GM18502 (cell line): ENCODE measurements around the gene NDEL1.

Source experiments
- ATAC-seq: cut with Tn5 transposase; IDR thresholded peaks from one replicate; pipeline ENCODE4 v1.9.1; 2021; ENCODE audit warnings: mild to moderate bottlenecking; ENCODE audit not compliant: unreplicated experiment, poor library complexity

Gene NDEL1

DNA sequence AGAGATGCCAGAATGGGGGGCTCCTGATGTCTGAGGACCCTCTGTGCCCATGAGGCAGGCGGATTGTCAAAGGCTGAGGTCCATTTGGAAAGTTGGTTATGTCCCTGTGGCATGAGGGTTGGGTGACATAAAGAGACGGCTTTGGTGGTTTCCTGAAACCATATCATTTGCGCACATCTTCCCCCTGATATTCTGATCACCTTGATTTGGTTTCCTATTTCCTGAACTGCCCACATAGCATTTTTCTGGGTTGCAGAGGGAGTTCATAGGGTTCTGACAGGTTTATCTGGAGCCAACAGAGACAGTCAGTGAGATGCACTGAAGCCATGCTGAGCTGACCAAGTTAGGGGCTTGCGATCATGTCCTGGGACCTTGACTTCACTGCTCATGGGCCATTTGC lies 22.4 kb upstream of the NDEL1 start:
- no peak for ATAC-seq

DNA sequence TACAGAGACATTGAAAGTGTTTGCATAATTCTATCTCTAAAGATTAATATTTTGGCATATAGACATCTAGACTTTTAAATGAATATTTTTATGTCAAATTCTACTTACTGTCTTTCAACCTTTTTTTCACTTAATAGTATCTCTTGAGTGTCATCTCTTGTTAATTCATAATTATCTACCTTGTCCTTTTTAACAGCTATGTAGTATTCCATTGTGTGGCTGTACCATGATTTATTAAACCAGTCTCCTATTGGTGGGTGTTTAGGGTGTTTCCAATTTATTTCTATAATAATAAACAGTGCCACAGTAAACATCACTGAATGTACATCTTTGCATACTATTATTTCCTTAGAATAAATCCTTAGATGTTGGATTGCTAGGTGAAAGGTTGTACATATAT lies 21.7 kb upstream of the NDEL1 start:
- ATAC-seq = no peak

DNA sequence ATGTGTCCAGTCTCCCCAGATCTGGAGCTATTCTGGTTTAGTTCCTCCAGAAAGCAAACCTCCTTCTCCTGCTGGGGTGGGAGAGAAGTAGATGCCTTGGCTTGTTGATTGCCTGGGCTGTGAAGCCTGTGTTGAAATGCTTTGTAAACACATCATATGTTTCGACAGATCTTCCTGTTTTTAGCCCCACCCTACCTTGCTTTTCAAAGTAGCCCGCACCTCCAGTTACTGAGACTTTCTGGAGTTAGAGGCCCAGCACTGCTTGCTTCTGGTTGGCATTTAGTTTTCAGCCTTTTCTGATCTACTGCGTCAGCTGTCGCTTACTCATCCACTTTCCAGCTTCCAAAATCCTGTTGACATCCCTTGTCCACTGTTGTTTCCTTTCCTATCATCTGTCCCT lies 17.9 kb upstream of the NDEL1 start:
- no peak for ATAC-seq

DNA sequence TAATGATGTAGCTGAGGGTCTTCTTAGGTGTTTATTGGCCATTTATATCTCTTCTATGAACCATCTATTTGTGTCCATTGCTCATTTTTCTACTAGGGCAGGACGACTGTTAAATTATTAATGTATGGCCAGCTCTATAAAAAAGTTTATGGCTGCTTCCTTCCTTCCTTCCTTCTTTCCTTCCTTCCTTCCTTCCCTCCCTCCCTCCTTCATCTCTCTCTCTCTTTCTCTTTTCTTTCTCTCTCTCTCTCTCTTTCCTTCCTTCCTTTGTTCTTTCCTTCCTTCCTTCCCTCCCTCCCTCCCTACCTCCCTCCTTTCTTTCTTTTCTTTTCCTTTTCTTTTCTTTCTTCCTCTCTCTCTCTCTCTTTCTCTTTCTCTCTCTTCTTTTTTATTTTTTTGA lies 17.2 kb upstream of the NDEL1 start:
- no peak for ATAC-seq

DNA sequence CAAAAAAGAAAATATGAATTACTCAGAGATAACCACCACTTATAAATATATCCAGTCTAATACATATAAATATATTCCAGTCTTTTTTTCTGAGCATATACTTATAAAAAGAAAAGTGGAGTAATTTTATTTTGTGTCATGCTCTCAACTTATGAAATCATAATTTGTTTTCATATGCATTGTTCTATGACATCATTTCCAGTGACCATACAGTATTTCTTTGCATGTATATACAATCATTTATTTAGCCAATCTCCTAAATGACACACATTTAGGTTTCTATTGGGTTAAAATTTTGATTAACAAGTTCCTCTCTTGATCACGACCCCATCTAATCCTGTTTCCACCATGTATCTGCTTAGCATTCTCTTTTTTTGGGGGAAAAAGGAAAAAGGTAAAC lies 16.4 kb upstream of the NDEL1 start:
- no peak for ATAC-seq

DNA sequence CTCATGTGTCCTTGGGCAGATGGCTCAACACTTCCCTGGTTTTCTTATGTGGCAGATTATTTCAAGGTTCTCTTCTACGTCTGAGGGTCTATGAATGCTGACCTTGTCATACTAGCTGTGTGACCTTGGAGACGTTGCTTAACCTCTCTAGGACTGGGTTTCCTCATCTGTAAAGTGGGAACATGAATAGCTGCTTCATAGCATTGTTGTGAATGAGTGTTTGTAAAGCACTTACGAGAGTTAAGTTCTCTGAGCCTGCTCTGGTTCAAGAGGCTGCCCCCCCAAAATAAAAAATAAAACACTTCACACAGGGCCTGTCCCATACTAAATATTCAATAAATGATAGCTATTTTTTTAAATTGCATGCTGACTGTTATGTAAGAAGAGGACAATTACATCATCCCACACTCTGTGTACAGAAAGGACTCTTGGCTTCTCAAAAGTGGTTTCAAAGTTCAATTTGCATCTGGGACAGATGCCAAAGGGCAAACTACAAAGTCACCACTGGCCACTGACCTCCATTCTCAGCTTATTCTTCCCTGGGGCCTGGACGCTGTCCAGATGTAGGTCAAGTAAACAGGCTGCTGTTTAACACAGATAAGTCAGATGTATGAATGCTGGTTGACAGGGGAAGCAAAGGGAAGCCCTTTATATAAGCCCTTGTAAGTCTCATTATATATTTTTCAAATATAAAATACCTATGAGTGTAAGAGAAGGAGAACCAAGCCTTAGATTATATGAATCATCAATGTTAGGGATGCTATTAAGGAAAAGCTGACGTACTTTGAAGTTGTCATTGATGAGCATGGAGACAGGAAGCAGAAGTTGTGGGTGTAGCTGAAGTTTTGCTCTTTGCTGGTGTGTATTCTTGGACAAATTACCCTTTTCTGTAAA lies 15.4 kb upstream of the NDEL1 start:
- ATAC-seq = no peak

DNA sequence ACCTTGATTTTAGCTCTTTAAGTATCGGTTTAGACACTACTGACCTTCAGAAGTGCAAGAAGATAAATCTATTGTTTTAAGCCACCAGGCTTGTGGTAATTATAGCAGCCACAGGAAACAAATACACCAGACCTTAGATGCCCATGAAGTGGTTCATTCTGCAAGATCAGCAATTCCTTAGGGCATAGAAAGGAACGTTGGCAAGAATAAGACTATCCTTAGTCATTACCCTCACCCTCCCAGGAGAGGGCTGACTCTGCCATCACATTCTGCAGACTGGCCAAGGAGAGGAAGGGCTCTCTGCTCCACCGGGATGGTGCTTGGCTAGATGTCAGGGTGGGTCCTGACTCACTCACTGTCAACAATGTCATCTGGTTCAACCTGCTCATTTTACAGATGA lies 14.1 kb upstream of the NDEL1 start:
- no peak for ATAC-seq

DNA sequence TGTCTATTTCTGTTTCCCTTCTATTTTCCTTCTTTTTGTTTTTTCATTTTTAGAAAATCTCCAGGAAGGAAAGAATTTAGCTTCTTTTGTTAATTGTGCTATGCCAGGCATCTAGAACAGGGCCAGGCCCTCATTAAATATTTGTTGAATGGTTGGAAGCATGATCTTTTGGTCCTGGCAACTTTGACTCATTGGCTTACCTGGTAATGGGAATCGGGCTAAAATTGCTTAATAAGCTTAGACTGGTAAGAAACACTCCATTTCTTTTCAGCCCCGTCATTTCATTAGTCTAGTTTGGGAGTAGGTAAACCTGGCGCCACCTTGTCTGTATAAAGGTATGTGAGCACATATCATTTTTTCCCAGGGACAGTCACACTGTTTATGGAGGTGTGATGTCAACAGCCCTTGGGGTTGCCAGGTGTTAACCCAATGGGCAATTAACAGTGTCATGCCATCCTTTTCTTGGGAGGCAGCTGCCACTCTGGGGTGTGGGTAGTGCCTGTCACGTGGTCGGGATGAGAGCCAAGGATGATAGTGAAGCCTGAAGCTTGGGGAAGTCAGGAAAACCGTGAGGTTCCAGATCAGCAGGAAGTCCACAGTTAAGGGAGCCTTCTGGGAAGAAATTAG lies 9.5 kb upstream of the NDEL1 start:
- ATAC-seq = no peak

DNA sequence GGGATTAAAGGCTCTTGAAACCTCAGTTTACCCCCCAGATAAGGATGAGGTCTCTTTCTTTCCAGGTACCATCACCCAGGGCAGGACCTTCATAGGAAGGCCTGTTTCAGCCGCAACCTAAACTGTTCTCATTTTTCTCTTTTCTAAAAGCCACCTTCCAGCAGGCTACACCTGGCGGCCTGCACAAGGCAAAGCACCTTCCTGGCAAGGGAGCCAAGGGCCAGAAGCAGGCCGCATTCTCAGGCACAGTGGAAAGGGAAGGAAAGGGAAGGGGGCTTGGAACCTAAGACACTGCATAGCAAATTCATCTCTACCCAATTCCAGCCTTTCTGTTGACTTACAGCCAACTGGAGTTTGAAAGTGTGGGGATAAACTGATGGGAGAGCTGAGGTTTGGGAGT lies 8.9 kb upstream of the NDEL1 start:
- ATAC-seq = no peak

DNA sequence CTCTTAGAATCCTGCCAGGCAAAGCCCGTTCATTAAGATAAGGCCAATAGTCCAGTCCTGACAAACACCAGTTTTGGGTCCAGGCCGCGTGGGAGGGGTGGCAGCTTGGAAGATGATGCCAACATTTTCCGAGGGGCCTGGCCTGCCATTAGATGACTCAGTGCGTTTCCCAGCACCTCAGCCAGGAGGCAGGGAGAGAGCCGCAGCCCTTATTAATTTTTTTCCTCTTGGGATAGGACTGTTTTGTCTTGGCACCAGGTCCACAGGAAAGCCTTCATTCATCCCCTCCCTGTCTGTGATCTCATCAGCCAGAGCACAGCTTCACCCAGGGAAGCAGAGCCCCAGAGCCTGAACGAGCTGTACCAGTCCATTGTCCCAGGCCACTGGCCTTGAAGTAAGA lies 4.7 kb upstream of the NDEL1 start:
- ATAC-seq = no peak

DNA sequence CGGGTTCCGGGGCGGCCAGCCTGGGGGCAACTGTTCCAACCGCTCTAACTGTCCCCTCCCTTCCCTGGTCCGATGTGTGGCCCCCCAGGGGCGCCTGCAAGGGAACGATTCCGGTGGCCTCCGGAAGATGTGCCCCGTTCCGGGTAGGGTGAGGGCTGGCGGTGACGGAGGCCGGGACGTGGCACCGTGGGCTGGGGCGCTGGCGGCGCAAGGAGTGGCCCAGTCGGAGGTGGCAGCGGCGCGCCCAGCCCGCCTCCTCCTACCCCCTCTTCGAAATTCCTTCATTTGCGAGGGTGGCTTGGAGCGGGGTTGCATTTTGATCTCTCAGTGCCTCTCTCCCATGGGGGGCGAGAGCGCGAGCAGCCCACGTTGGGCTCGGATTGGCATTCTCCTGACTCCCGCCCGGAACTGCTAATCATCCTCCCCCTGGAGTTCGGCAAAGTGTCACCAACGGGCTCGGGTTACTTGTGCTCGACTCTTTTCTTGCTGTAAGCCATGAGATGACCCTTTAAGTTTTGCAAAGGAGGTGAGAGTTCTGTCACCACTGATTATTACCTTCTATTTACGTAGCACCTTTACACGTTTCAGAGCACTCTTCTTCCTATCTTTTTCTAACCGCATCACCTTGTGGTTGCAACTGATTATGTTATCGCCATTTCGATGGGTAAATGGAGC lies 622 bp downstream of the NDEL1 start:
- peak; percentile 58 for ATAC-seq

DNA sequence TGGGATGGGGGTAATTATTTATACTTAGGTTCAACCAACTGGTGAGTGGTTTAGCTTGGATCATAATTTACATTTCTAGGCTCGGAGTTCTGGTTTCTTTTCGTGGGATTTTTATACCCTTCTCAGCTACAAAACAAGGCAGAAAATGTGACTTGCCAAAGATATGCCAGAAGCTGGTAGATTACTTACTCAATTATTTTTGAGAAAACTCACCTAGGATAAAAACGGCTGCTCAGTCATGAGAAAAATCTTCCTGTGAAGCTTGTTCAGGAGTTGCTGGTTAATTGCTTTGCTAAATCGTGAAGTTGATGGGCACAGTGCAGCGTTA lies 1.1 kb downstream of the NDEL1 start:
- ATAC-seq = no peak

DNA sequence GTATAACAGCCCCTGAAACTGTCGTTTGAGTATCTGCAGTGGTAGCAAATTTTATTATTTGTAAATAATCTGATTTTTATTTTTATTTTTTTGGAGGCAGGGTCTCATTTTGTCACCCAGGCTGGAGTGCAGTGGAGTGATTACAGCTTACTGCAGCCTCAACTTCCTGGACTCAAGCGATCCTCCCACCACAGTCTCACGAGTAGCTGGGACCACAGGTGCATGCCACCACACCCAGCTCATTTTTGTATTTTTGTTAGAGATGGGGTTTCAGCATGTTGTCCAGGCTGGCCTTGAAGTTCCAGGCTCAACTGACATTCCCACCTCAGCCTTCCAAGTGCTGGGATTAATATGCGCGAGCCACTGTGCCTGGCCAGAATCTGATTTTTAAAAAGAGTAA lies 2.8 kb downstream of the NDEL1 start:
- no peak for ATAC-seq

DNA sequence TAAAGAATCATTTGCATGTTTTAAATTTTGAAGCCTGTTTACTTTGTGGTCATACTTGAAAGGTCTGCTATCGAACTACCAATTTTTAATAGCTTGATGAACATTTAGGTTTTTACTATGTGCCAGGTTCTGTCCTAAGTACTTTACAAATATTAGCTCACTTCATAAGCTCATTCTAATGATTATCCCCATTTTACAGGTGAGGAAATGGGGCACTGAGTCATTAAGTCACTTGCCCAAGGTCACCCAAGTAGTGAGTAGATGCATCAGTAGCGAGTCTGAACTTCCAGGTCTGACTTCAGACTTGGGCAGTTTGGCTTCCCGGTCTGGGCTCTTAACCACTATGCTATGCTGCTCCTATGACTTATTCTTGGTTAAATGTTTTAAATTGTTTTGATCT lies 4.0 kb downstream of the NDEL1 start:
- no peak for ATAC-seq

DNA sequence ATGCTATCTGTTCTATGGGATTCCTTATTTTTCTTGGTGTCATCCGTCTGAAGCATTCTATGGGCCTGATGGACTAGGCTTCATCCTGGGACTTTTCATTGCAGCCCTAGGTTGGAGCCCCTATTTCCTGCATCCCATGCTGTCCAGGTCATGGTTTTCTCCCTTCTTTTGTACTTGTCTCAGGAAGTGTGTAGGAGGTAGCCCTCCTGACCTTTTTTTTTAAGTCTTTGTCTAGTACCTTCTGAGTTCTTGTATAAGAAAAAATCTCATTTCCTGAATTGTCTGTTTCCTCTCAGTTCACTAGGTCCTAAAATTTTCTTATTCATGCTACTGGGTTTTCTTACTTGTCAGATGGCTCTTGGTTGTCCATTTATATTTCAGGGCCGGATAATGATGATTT lies 6.0 kb downstream of the NDEL1 start:
- no peak for ATAC-seq

DNA sequence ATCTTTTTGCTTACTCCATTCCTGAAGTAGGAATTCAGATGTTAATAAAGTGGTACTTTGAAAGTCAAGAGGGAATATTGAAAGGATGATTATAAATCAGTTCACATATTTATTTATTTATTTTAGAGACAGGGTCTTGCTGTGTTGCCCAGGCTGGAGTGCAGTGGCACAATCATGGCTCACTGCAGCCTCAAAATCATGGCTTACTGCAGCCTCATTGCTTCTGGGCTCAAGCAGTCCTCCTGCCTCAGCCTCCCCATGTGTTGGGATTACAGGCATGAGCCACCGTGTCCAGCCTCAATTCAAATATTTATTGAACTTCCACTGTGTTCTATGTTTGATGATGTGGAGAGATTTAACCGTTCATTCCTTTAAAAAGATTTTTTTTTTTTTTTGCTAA lies 6.6 kb downstream of the NDEL1 start:
- ATAC-seq = no peak

DNA sequence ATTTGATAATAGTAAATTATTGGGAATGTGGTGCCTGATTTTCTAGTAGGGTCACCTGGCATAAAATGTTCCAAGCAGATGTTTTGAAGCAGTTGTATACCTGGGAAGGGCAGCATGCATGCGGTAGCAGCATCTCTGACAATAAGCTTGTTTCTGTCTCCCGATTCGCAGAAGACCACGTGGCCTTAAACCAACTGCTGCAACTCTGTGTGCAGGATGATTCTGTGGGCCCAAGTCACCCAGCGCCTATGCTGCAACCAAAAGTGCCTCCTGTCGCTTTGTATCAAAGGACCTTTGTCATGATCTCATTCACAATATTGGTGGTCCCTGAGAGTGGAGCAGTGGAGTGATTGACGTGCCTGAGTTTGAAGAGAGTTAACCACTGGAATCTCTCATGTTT lies 8.1 kb downstream of the NDEL1 start:
- no peak for ATAC-seq

DNA sequence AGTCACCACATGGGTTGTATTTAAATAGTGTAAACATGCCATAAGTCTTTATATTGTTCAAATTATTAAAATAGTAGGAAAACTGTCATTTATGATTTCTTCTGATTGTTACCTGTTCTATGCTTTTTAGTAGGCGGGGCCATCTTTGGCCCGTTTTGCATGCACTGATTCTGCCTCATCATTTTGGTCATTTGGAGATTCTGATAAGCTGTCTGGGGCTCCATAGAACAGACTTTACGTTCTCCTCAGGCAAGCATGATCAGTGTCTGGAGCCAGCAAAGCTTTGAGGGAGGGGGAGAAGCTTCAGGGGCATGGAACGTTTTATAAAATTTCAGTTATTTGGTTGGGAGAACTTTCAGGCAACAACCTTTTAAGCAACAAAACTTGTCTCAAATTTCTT lies 8.8 kb downstream of the NDEL1 start:
- ATAC-seq = no peak

DNA sequence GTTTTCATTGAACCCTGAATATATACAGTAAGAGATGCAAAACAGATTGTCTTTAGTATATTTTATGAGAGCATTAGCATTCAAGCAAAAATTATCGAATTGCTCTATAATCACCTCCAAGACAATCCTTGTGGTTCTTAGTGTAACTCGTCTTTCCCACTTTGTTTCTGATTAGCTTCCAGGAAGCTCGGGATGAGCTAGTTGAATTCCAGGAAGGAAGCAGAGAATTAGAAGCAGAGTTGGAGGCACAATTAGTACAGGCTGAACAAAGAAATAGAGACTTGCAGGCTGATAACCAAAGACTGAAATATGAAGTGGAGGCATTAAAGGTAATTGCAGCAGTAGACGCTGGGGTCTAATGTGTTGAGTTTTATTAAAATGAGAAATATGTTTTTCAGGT lies 9.9 kb downstream of the NDEL1 start:
- ATAC-seq = no peak

DNA sequence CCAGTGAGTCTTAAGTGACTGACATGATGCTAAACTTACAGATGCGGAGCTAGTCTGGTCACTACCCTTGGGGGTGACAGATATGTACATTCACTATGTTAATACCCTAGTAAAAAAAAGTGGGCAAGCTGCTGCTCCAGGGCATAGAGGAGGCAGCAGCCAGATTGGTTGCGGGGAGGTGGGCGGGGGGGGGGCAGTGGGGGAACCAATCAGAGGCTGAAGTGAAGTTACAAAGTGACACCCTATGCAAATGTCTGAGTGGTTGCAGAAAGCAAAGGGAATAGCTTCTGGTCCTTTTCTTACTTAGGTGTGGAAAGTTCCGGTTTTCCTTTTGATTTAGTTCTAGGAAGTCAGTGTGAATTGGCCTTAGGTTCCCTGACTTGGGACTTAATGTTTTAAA lies 12.1 kb downstream of the NDEL1 start:
- ATAC-seq = no peak

DNA sequence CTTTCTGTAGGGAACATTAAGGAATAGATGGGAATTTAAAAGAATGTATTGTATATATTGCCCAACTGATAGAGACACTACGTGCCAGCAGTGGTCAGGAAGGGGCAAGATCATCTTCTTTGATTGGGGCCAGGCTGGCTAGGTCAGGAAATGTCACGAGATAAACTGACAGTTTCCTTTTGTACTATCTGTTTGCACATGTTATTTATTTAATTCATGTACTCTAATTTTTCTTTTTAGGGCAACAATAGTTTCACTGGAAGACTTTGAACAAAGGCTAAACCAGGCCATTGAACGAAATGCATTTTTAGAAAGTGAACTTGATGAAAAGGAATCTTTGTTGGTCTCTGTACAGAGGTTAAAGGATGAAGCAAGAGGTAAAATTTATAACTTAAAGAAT lies 12.6 kb downstream of the NDEL1 start:
- ATAC-seq = no peak
